Measurements from ENCODE around the gene TAMALIN. TPM values are rescaled to one million over a fixed set of nuclear protein-coding genes. Genes with fewer than 3 reads are reported as not detected.

TAMALIN gene
- polyA plus RNA-seq, 1 donor from 2014 or later: 6.1 TPM

GRCh38 chr12:52058631-52059361 is 52.0 kb downstream of the TAMALIN start:
- H3K36me3 ChIP-seq (ENCODE audit: insufficient read depth, low read length): no peaks in the 10 kb centered on the region
- TF ChIP-seq MXI1 (conservative IDR thresholded peaks at IDR 0.05; ENCODE audit: poor library complexity, severe bottlenecking) (no peak), TAF1 (IDR thresholded peaks at IDR 0.05; ENCODE audit: low read depth) (no peak), RAD21 (conservative IDR thresholded peaks at IDR 0.05) (no peak), EZH2 (IDR thresholded peaks at IDR 0.05; ENCODE audit: borderline replicate concordance, insufficient read depth, low read length, poor library complexity, severe bottlenecking) (no peak), SMC3 (conservative IDR thresholded peaks at IDR 0.05; ENCODE audit: poor library complexity) (no peak), REST (IDR thresholded peaks at IDR 0.05; ENCODE audit: borderline replicate concordance) (no peak), POLR2AphosphoS5 (IDR thresholded peaks at IDR 0.05) (no peak), EP300 (conservative IDR thresholded peaks at IDR 0.05; ENCODE audit: poor library complexity, severe bottlenecking) (no peak)
- TF ChIP-seq, protein P1, sequence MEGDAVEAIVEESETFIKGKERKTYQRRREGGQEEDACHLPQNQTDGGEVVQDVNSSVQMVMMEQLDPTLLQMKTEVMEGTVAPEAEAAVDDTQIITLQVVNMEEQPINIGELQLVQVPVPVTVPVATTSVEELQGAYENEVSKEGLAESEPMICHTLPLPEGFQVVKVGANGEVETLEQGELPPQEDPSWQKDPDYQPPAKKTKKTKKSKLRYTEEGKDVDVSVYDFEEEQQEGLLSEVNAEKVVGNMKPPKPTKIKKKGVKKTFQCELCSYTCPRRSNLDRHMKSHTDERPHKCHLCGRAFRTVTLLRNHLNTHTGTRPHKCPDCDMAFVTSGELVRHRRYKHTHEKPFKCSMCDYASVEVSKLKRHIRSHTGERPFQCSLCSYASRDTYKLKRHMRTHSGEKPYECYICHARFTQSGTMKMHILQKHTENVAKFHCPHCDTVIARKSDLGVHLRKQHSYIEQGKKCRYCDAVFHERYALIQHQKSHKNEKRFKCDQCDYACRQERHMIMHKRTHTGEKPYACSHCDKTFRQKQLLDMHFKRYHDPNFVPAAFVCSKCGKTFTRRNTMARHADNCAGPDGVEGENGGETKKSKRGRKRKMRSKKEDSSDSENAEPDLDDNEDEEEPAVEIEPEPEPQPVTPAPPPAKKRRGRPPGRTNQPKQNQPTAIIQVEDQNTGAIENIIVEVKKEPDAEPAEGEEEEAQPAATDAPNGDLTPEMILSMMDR (IDR thresholded peaks at IDR 0.05; ENCODE audit: poor library complexity, severe bottlenecking): no peak
- no peak overlapping the region for H3K4me3 ChIP-seq (ENCODE audit: low read length)
- no peaks in the 10 kb centered on the region for H3F3A ChIP-seq (ENCODE audit: insufficient read depth, low read length, poor library complexity, severe bottlenecking)
- H3K9ac ChIP-seq (ENCODE audit: low read length): peak overlapping the region; percentile 39
- H2AFZ ChIP-seq (ENCODE audit: low read depth, low read length): no peak overlapping the region
- peak overlapping the region; percentile 57 for H3K27ac ChIP-seq (ENCODE audit: low read length)
- no peaks in the 10 kb centered on the region for H4K20me1 ChIP-seq (ENCODE audit: insufficient read depth)
- no peaks in the 10 kb centered on the region for H3K9me3 ChIP-seq (ENCODE audit: low read length)
- no peak overlapping the region for H3K4me2 ChIP-seq (ENCODE audit: low read length)
- H3K79me2 ChIP-seq (replicated peaks; ENCODE audit: insufficient read depth, low read length): no peaks in the 10 kb centered on the region
- no peaks in the 10 kb centered on the region for H3K27me3 ChIP-seq (ENCODE audit: insufficient read depth, low read depth, low read length)
- H3K9me2 ChIP-seq (ENCODE audit: insufficient read depth, low read length): no peaks in the 10 kb centered on the region

- H3K9me3 ChIP-seq (ENCODE audit: low read length): no peaks in the 10 kb centered on the region
- H3K9ac ChIP-seq (ENCODE audit: low read length): no peak overlapping the region
- H2AFZ ChIP-seq (ENCODE audit: low read depth, low read length): no peak overlapping the region
- no peaks in the 10 kb centered on the region for H3F3A ChIP-seq (ENCODE audit: insufficient read depth, low read length, poor library complexity, severe bottlenecking)
- H3K27me3 ChIP-seq (ENCODE audit: insufficient read depth, low read depth, low read length): no peaks in the 10 kb centered on the region
- H3K36me3 ChIP-seq (ENCODE audit: insufficient read depth, low read length): no peaks in the 10 kb centered on the region
- H3K27ac ChIP-seq (ENCODE audit: low read length): peak overlapping the region; percentile 57
- TF ChIP-seq POLR2AphosphoS5 (IDR thresholded peaks at IDR 0.05): peak; percentile 19
- TF ChIP-seq MXI1 (conservative IDR thresholded peaks at IDR 0.05; ENCODE audit: poor library complexity, severe bottlenecking): no peak
- TF ChIP-seq TAF1 (IDR thresholded peaks at IDR 0.05; ENCODE audit: low read depth): no peak
- H3K4me3 ChIP-seq (ENCODE audit: low read length): no peak overlapping the region
- no peak overlapping the region for H3K4me2 ChIP-seq (ENCODE audit: low read length)
- no peaks in the 10 kb centered on the region for H3K9me2 ChIP-seq (ENCODE audit: insufficient read depth, low read length)
- no peaks in the 10 kb centered on the region for H3K79me2 ChIP-seq (replicated peaks; ENCODE audit: insufficient read depth, low read length)
- no peaks in the 10 kb centered on the region for H4K20me1 ChIP-seq (ENCODE audit: insufficient read depth)
These were observed 53.1 kb downstream of the TAMALIN start for GRCh38 chr12:52059582-52060497.

Measured in neural cell (in vitro differentiated cells).